H1 (cell line): ENCODE data around the gene IPO11. TPM values are rescaled to one million over a fixed set of nuclear protein-coding genes. Genes with fewer than 3 reads are reported as not detected.

ENCODE experiments used
- CTCF ChIA-PET: fragments of 300-600 bp; sonication (Branson Sonifier 250); formaldehyde crosslinking; loops from one replicate; lab custom pipeline; 2021; ENCODE audit not compliant: partially characterized antibody; lab: Charles Lee
- POLR2A ChIA-PET: fragments of 300-600 bp; sonication (Branson Sonifier 250); formaldehyde crosslinking; loops from one replicate; lab custom pipeline; 2021; ENCODE audit warnings: inconsistent platforms; ENCODE audit not compliant: partially characterized antibody; lab: Charles Lee
- DNase-seq, 2 experiments: peaks; one replicate each; pipeline versions ENCODE4 v3.0.0 to v3.0.0-alpha.2; 2010 to 2022; ENCODE audit warnings: low spot score in 2 of 2, low read depth in 1 of 2, mixed read lengths in 1 of 2
- FAIRE-seq: peaks from 2 replicates; lab custom pipeline; 2011; peaks lifted over from hg19 to GRCh38; lab: Jason Lieb, UNC
- H2AFZ ChIP-seq: 2 replicates; pipeline ENCODE4 v1.8.1; 2012; ENCODE audit warnings: low read length, inconsistent platforms
- H2AK5ac ChIP-seq: 2 replicates; pipeline ENCODE4 v1.6.1; 2013; ENCODE audit warnings: low read depth, low read length
- H2BK120ac ChIP-seq: replicated peaks from 2 replicates; pipeline ENCODE3; 2013; ENCODE audit warnings: low read depth, low read length, inconsistent platforms
- H2BK12ac ChIP-seq: 2 replicates; pipeline ENCODE4 v1.6.1; 2013; ENCODE audit warnings: low read depth, low read length
- H2BK15ac ChIP-seq: 2 replicates; pipeline ENCODE4 v1.6.1; 2013; ENCODE audit warnings: low read length
- H2BK20ac ChIP-seq: 2 replicates; pipeline ENCODE4 v1.6.1; 2013; ENCODE audit warnings: low read length
- H2BK5ac ChIP-seq: 2 replicates; pipeline ENCODE4 v1.6.1; 2013; ENCODE audit warnings: low read depth, low read length
- H3K14ac ChIP-seq: 2 replicates; pipeline ENCODE4 v1.6.1; 2013; ENCODE audit warnings: inconsistent platforms; ENCODE audit not compliant: insufficient read length
- H3K18ac ChIP-seq: 2 replicates; pipeline ENCODE4 v1.6.1; 2013; ENCODE audit warnings: low read length; ENCODE audit errors: extremely low read depth
- H3K23ac ChIP-seq: 2 replicates; pipeline ENCODE4 v1.6.1; 2013; ENCODE audit warnings: inconsistent platforms; ENCODE audit not compliant: insufficient read length
- H3K23me2 ChIP-seq: 2 replicates; pipeline ENCODE4 v1.6.1; 2013; ENCODE audit warnings: low read depth, low read length
- H3K27ac ChIP-seq: 2 replicates; pipeline ENCODE4 v1.6.1; 2011; ENCODE audit warnings: low read depth, low read length, inconsistent platforms
- H3K27me3 ChIP-seq, 4 experiments: replicated peaks in 1 of 4; 1 replicate in 1 of 4; 2 replicates in 3 of 4; pipeline versions ENCODE4 v1.6.1 to v1.8.1; 2011 to 2013; ENCODE audit warnings: low read length in 3 of 4, mild to moderate bottlenecking in 3 of 4, inconsistent platforms in 2 of 4, mixed read lengths in 2 of 4, moderate library complexity in 1 of 4; ENCODE audit not compliant: control insufficient read depth in 3 of 4, insufficient read depth in 3 of 4; ENCODE audit errors: extremely low read depth in 1 of 4
- H3K36me3 ChIP-seq, 4 experiments: 2 replicates each; pipeline versions ENCODE4 v1.6.1 to v1.8.1; 2011 to 2013; ENCODE audit warnings: mild to moderate bottlenecking in 4 of 4, low read length in 3 of 4, moderate library complexity in 2 of 4, control low read depth in 1 of 4, inconsistent platforms in 1 of 4; ENCODE audit not compliant: insufficient read depth in 4 of 4, control insufficient read depth in 2 of 4
- H3K4ac ChIP-seq: replicated peaks from 2 replicates; pipeline ENCODE3; 2013; ENCODE audit warnings: low read length, low read depth, mixed read lengths, inconsistent platforms; ENCODE audit not compliant: insufficient read length
- H3K4me1 ChIP-seq, 4 experiments: replicated peaks in 1 of 4; 1 replicate in 1 of 4; 2 replicates in 3 of 4; pipeline versions ENCODE4 v1.6.1 to v1.8.1; 2011 to 2013; ENCODE audit warnings: low read length in 3 of 4, inconsistent platforms in 2 of 4, mixed read lengths in 1 of 4; ENCODE audit not compliant: insufficient read depth in 4 of 4, control insufficient read depth in 3 of 4
- H3K4me2 ChIP-seq, 2 experiments: 2 replicates each; pipeline versions ENCODE4 v1.6.1 to v1.8.1; 2011 to 2013; ENCODE audit warnings: low read depth in 2 of 2, low read length in 2 of 2, control low read depth in 1 of 2, inconsistent platforms in 1 of 2, mild to moderate bottlenecking in 1 of 2; ENCODE audit not compliant: insufficient read depth in 1 of 2
- H3K4me3 ChIP-seq, 4 experiments: fragments of 200-600, 300-600 bp in 1 of 4; sonication (generic), shearing (Covaris generic), sonication (Bioruptor Twin) in 1 of 4; 2 replicates each; pipeline versions ENCODE4 v1.5.1 to v1.8.1; 2011 to 2016; ENCODE audit warnings: low read length in 4 of 4, low read depth in 3 of 4, control low read depth in 2 of 4, inconsistent platforms in 2 of 4, mild to moderate bottlenecking in 2 of 4, mixed read lengths in 1 of 4, moderate library complexity in 1 of 4; ENCODE audit not compliant: insufficient read depth in 2 of 4; ENCODE audit errors: extremely low read depth in 1 of 4
- H3K56ac ChIP-seq: replicated peaks from 2 replicates; pipeline ENCODE3; 2013; ENCODE audit warnings: low read depth, mild to moderate bottlenecking, mixed read lengths, low read length, inconsistent platforms; ENCODE audit not compliant: insufficient read length
- H3K79me1 ChIP-seq: 2 replicates; pipeline ENCODE4 v1.6.1; 2013; ENCODE audit warnings: low read depth, low read length, control low read depth
- H3K79me2 ChIP-seq, 2 experiments: 2 replicates each; pipeline versions ENCODE4 v1.6.1 to v1.8.1; 2012 to 2013; ENCODE audit warnings: low read length in 2 of 2, mild to moderate bottlenecking in 2 of 2, inconsistent platforms in 1 of 2; ENCODE audit not compliant: insufficient read depth in 2 of 2, control insufficient read depth in 1 of 2
- H3K9ac ChIP-seq, 4 experiments: replicated peaks in 1 of 4; 1 replicate in 1 of 4; 2 replicates in 3 of 4; pipeline versions ENCODE4 v1.6.1 to v1.8.1; 2011 to 2013; ENCODE audit warnings: low read depth in 3 of 4, low read length in 3 of 4, control low read depth in 2 of 4, mild to moderate bottlenecking in 2 of 4, moderate library complexity in 2 of 4, inconsistent platforms in 1 of 4; ENCODE audit errors: extremely low read depth in 1 of 4
- H3K9me3 ChIP-seq, 2 experiments: 2 replicates each; pipeline versions ENCODE4 v1.6.1 to v1.8.1; 2012 to 2013; ENCODE audit warnings: mild to moderate bottlenecking in 2 of 2, moderate library complexity in 2 of 2, control low read depth in 1 of 2, inconsistent platforms in 1 of 2, low read depth in 1 of 2, low read length in 1 of 2, mixed read lengths in 1 of 2; ENCODE audit not compliant: insufficient read depth in 2 of 2
- H4K20me1 ChIP-seq, 2 experiments: replicated peaks in 1 of 2; 2 replicates each; pipeline versions ENCODE3 to v1.8.1; 2011 to 2013; ENCODE audit warnings: inconsistent platforms in 2 of 2, low read length in 2 of 2, mild to moderate bottlenecking in 1 of 2; ENCODE audit not compliant: insufficient read depth in 2 of 2, control insufficient read depth in 1 of 2
- H4K5ac ChIP-seq: 2 replicates; pipeline ENCODE4 v1.6.1; 2013; ENCODE audit warnings: low read length, low read depth, mixed read lengths, inconsistent platforms; ENCODE audit not compliant: insufficient read length
- H4K8ac ChIP-seq: 2 replicates; pipeline ENCODE4 v1.8.0; 2013; ENCODE audit warnings: mild to moderate bottlenecking, moderate library complexity, low read length, inconsistent platforms; ENCODE audit not compliant: insufficient read depth; ENCODE audit errors: extremely low read depth
- H4K91ac ChIP-seq: replicated peaks from 2 replicates; pipeline ENCODE3; 2013; ENCODE audit warnings: low read length, mixed read lengths, inconsistent platforms; ENCODE audit not compliant: insufficient read length
- CHD1 ChIP-seq: IDR thresholded peaks from 2 replicates; pipeline ENCODE4 v1.6.1; 2012; ENCODE audit warnings: low read depth, low read length, improper control_type of control experiment
- EP300 ChIP-seq, 2 experiments: IDR thresholded peaks; 1 replicate in 1 of 2; 2 replicates in 1 of 2; pipeline ENCODE4 v1.6.1; 2011 to 2012; ENCODE audit warnings: low read depth in 2 of 2, low read length in 2 of 2, mild to moderate bottlenecking in 2 of 2, borderline replicate concordance in 1 of 2, inconsistent platforms in 1 of 2, moderate library complexity in 1 of 2
- EZH2 ChIP-seq: fragments of 200-600 bp; sonication (generic); IDR thresholded peaks from 2 replicates; pipeline ENCODE4 v1.7.1; 2012; ENCODE audit warnings: low read depth, mild to moderate bottlenecking, moderate library complexity, low read length, inconsistent platforms; ENCODE audit not compliant: severe bottlenecking
- HDAC2 ChIP-seq, 2 experiments: fragments of 300-600 bp in 1 of 2; sonication (generic) in 1 of 2; IDR thresholded peaks; 2 replicates each; pipeline ENCODE4 v1.6.1; 2011 to 2012; ENCODE audit warnings: low read depth in 2 of 2, low read length in 2 of 2, mild to moderate bottlenecking in 2 of 2, moderate library complexity in 2 of 2, borderline replicate concordance in 1 of 2, inconsistent platforms in 1 of 2
- JUND ChIP-seq: IDR thresholded peaks from 2 replicates; pipeline ENCODE4 v1.6.1; 2011; ENCODE audit warnings: mild to moderate bottlenecking, improper control_type of control experiment, low read length
- NRF1 ChIP-seq: IDR thresholded peaks from 2 replicates; pipeline ENCODE4 v1.6.1; 2011; ENCODE audit warnings: mild to moderate bottlenecking, low read depth, low read length, improper control_type of control experiment
- RFX5 ChIP-seq: IDR thresholded peaks from 2 replicates; pipeline ENCODE4 v1.6.1; 2011; ENCODE audit warnings: low read depth, low read length, improper control_type of control experiment, borderline replicate concordance
- SAP30 ChIP-seq: fragments of 300-600 bp; sonication (generic); IDR thresholded peaks from 2 replicates; pipeline ENCODE4 v1.7.1; 2012; ENCODE audit warnings: low read length, moderate library complexity, mild to moderate bottlenecking, inconsistent platforms; ENCODE audit not compliant: insufficient read depth, insufficient replicate concordance
- SIRT6 ChIP-seq: IDR thresholded peaks from one replicate; pipeline ENCODE4 v1.7.1; 2012; ENCODE audit warnings: low read length, inconsistent platforms
- SP2 ChIP-seq: IDR thresholded peaks from 2 replicates; pipeline ENCODE4 v1.6.1; 2012; ENCODE audit warnings: mild to moderate bottlenecking, low read length, inconsistent platforms
- SP4 ChIP-seq: IDR thresholded peaks from 2 replicates; pipeline ENCODE4 v1.6.1; 2012; ENCODE audit warnings: low read length, inconsistent platforms
- TEAD4 ChIP-seq: IDR thresholded peaks from 2 replicates; pipeline ENCODE4 v1.6.1; 2012; ENCODE audit warnings: low read depth, low read length, inconsistent platforms, mixed read lengths
- USF2 ChIP-seq: IDR thresholded peaks from 2 replicates; pipeline ENCODE4 v1.6.1; 2011; ENCODE audit warnings: low read length, improper control_type of control experiment
- polyA plus RNA-seq, 7 experiments: library from polyadenylated mRNA; depleted of rRNA in 3 of 7; stranded (reverse) in 5 of 7; unstranded in 2 of 7; fragments of >200 nt in 5 of 7; fragments of 200-250 nt in 2 of 7; gene quantifications; 1 replicate in 5 of 7; 2 replicates in 1 of 7; 4 replicates in 1 of 7; pipeline versions ENCODE4 v1.2.1 to v1.2.3, GENCODE V29; 2011 to 2013; ENCODE audit warnings: missing spikeins in 2 of 7, mixed read lengths in 2 of 7
- total RNA-seq: library from RNA; stranded (reverse); fragmentation: NEBNext Ultra II Directional; extraction: Animal tissue kit (Norgen Biotek cat#: 25700); gene quantifications from 2 replicates; pipeline ENCODE4 v1.2.1, GENCODE V29; 2021

IPO11 gene
- total and polyA plus RNA-seq, 2 of the 8 experiments (the other 6 are each of a cell fraction or from before 2014, with no cell fraction given) = 23.6 to 64.4 TPM

GRCh38 chr5:62633243-62633642, 220.7 kb downstream of the IPO11 start:
- peak in 1 of 2 experiments; percentile 11 for DNase-seq

More at GRCh38 chr5:62633243-62633642, 220.7 kb downstream of the IPO11 start:
- no peak for TF ChIP-seq SIRT6
- TF ChIP-seq EZH2 = no peak
- no peak for TF ChIP-seq HDAC2 (IDR thresholded peaks at IDR 0.05; ENCODE audit: borderline replicate concordance in 1 of 2, low read depth in 2 of 2, low read length in 2 of 2)
- no peak for TF ChIP-seq SP4
- no peak for TF ChIP-seq TEAD4
- no peak for TF ChIP-seq CHD1
- TF ChIP-seq USF2 = no peak
- no peak for TF ChIP-seq RFX5
- TF ChIP-seq EP300 (IDR thresholded peaks at IDR 0.05; ENCODE audit: borderline replicate concordance in 1 of 2, low read depth in 2 of 2, low read length in 2 of 2) = no peak
- TF ChIP-seq SAP30 = no peak
- no peak for TF ChIP-seq NRF1
- no peak for TF ChIP-seq SP2
- no peak for TF ChIP-seq JUND
- no peak overlapping the region for H3K23ac ChIP-seq
- H2BK12ac ChIP-seq = no peak overlapping the region
- H3K9me3 ChIP-seq = no peaks in the 10 kb centered on the region; a peak in 1 of 4 replicates
- no peak overlapping the region for H2AFZ ChIP-seq
- CTCF ChIA-PET = interaction anchor here (1.6 kb wide), 1 partner anchor 10 kb away, joined by 4 read pairs; no protein-coding TSS in a partner anchor
- no peaks in the 10 kb centered on the region for H3K4me1 ChIP-seq
- no peaks in the 10 kb centered on the region for H3K27me3 ChIP-seq
- H3K79me2 ChIP-seq = no peaks in the 10 kb centered on the region
- H3K4ac ChIP-seq = no peak overlapping the region
- FAIRE-seq = no peak
- no peaks in the 10 kb centered on the region for H3K79me1 ChIP-seq
- H3K4me2 ChIP-seq = no peak overlapping the region
- no peak overlapping the region for H4K91ac ChIP-seq
- no peak overlapping the region for H4K5ac ChIP-seq
- H2BK120ac ChIP-seq = no peak overlapping the region
- no peak overlapping the region for H2AK5ac ChIP-seq
- no peak overlapping the region for H4K8ac ChIP-seq
- H3K9ac ChIP-seq = no peak overlapping the region
- no peaks in the 10 kb centered on the region for H3K23me2 ChIP-seq
- H3K14ac ChIP-seq = no peak overlapping the region
- POLR2A ChIA-PET = no interaction called here
- no peak overlapping the region for H3K27ac ChIP-seq
- no peaks in the 10 kb centered on the region for H4K20me1 ChIP-seq
- no peak overlapping the region for H3K56ac ChIP-seq
- H2BK20ac ChIP-seq = no peak overlapping the region
- no peak overlapping the region for H3K4me3 ChIP-seq
- H3K36me3 ChIP-seq = no peaks in the 10 kb centered on the region; a peak in 1 of 8 replicates
- no peak overlapping the region for H3K18ac ChIP-seq
- H2BK5ac ChIP-seq = no peak overlapping the region
- no peak overlapping the region for H2BK15ac ChIP-seq
